ENCODE measurements around the gene RBM20. TPM values are rescaled to one million over a fixed set of nuclear protein-coding genes. Genes with fewer than 3 reads are reported as not detected.

RBM20 gene
- total RNA-seq, 1 experiment from 2014 or later, result 0.17 TPM

DNA sequence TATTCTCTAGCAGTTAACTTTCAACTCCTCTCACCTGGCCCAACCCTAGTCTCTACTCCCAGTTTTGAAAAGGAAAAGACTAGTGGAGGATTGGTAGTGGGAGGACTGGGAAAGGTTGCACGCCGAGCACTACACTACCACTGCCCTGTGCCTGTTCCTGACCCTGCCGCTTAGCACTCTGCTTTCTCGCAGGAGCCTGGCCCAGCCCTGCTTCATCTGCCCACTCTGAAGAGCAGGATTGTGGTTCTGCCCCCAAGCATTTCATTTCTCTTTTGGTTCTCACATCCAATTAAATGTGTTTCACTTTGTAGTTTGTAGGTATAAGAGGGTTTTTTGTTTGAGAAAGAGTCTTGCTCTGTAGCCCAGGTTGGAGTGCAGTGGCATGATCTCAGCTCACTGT is 31.5 kb upstream of the RBM20 start:
- no peak overlapping the region for H2BK5ac ChIP-seq (ENCODE audit: insufficient read length, low read length)
- Mint-ChIP-seq H3K27ac (no peak overlapping the region; a peak in 1 of 7 replicates), H3K27me3 (ENCODE audit: low read depth) (peaks cover 3% of the 10 kb centered on the region)

More for the DNA sequence above, 31.5 kb upstream of the RBM20 start:
- Histone ChIP-seq H3K4ac (ENCODE audit: low read depth, low read length) (no peak overlapping the region), H3K18ac (ENCODE audit: insufficient read length, low read depth, low read length) (no peak overlapping the region), H3K23ac (ENCODE audit: insufficient read length, low read depth, low read length) (no peak overlapping the region), H3K79me2 (ENCODE audit: insufficient read depth, low read length) (no peaks in the 10 kb centered on the region), H2BK15ac (ENCODE audit: low read depth, low read length) (no peak overlapping the region), H3K27ac (ENCODE audit: insufficient read length, low read depth, low read length) (no peak overlapping the region), H3K4me2 (ENCODE audit: insufficient read depth, insufficient read length, low read length) (no peak overlapping the region), H3K23me2 (ENCODE audit: insufficient read length, low read depth, low read length, poor library complexity, severe bottlenecking) (no peaks in the 10 kb centered on the region), H2BK12ac (ENCODE audit: insufficient read length, low read depth, low read length) (no peak overlapping the region), H2AK5ac (ENCODE audit: insufficient read length, low read length) (no peak overlapping the region), H3T11ph (ENCODE audit: low read length) (no peak overlapping the region), H2BK20ac (ENCODE audit: low read depth, low read length, poor library complexity, severe bottlenecking) (no peak overlapping the region), H3K4me1 (ENCODE audit: insufficient read depth, low read length) (peaks cover 4% of the 10 kb centered on the region; the same call in 1 of the 2 replicates), H2BK120ac (ENCODE audit: low read depth, low read length, poor library complexity, severe bottlenecking) (no peak overlapping the region), H3K79me1 (ENCODE audit: insufficient read depth, low read depth, low read length, poor library complexity, severe bottlenecking) (no peaks in the 10 kb centered on the region), H2AFZ (ENCODE audit: low read length) (no peak overlapping the region), H4K8ac (replicated peaks; ENCODE audit: insufficient read length, low read depth, low read length) (no peak overlapping the region), H4K91ac (ENCODE audit: insufficient read length, low read depth, low read length) (no peak overlapping the region), H4K20me1 (ENCODE audit: control insufficient read depth, insufficient read depth, insufficient read length) (no peaks in the 10 kb centered on the region), H3K14ac (ENCODE audit: insufficient read depth, low read length) (no peak overlapping the region), H3K9ac (ENCODE audit: extremely low read depth, insufficient read length, low read length) (no peak overlapping the region), H3K9me3 (ENCODE audit: control insufficient read depth, low read depth, low read length) (no peaks in the 10 kb centered on the region), H3K56ac (ENCODE audit: insufficient read length, low read depth, low read length) (no peak overlapping the region), H3K27me3 (ENCODE audit: insufficient read depth, low read length) (no peaks in the 10 kb centered on the region), H4K5ac (ENCODE audit: insufficient read length, low read depth, low read length) (no peak overlapping the region)
- WGBS (ENCODE audit: extremely low coverage, insufficient read length, low lambda C conversion rate), result no CpG with 5 or more reads among the region's 4 CpGs
- Mint-ChIP-seq H3K4me1 (peaks cover 20 to 28% of the 10 kb centered on the region in 2 experiments), H3K9me3 (no peaks in the 10 kb centered on the region), H3K4me3 (no peak overlapping the region), H3K36me3 (ENCODE audit: insufficient read depth in 1 of 3, low read depth in 3 of 3) (no peaks in the 10 kb centered on the region)
- DNase-seq, result no peak
- TF ChIP-seq, protein P1, sequence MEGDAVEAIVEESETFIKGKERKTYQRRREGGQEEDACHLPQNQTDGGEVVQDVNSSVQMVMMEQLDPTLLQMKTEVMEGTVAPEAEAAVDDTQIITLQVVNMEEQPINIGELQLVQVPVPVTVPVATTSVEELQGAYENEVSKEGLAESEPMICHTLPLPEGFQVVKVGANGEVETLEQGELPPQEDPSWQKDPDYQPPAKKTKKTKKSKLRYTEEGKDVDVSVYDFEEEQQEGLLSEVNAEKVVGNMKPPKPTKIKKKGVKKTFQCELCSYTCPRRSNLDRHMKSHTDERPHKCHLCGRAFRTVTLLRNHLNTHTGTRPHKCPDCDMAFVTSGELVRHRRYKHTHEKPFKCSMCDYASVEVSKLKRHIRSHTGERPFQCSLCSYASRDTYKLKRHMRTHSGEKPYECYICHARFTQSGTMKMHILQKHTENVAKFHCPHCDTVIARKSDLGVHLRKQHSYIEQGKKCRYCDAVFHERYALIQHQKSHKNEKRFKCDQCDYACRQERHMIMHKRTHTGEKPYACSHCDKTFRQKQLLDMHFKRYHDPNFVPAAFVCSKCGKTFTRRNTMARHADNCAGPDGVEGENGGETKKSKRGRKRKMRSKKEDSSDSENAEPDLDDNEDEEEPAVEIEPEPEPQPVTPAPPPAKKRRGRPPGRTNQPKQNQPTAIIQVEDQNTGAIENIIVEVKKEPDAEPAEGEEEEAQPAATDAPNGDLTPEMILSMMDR (conservative IDR thresholded peaks at IDR 0.05), result no peak
